CD4-positive, alpha-beta T cell (primary cell): Measurements from ENCODE around the gene FAM222A. TPM values are rescaled to one million over a fixed set of nuclear protein-coding genes. Genes with fewer than 3 reads are reported as not detected.

Experiments
- ATAC-seq: fragments of 200-7000 bp; cut with Tn5 transposase; one replicate; pipeline ENCODE4 v1.10.0; 2022; ENCODE audit warnings: mild to moderate bottlenecking; ENCODE audit not compliant: poor library complexity
- CTCF ChIA-PET: fragments of 350-600 bp; sonication (Branson Sonifier 250); formaldehyde crosslinking; loops from one replicate; lab custom pipeline; 2021; ENCODE audit warnings: antibody characterized with exemption, inconsistent platforms; lab: Charles Lee
- POLR2A ChIA-PET: fragments of 350-600 bp; sonication (Branson Sonifier 250); formaldehyde crosslinking; loops from one replicate; lab custom pipeline; 2021; ENCODE audit warnings: antibody characterized with exemption, inconsistent platforms; lab: Charles Lee
- DNase-seq, 14 experiments: peaks; one replicate each; pipeline ENCODE4 v3.0.0-alpha.2; 2013 to 2020; ENCODE audit warnings: mixed read lengths in 2 of 14
- H3K27ac ChIP-seq, 2 donors: one replicate each; pipeline versions ENCODE4 v1.5.1 to v1.7.0; 2013; ENCODE audit warnings: low read length in 2 of 2, low read depth in 1 of 2, mild to moderate bottlenecking in 1 of 2
- H3K27me3 ChIP-seq, 2 experiments: 1 replicate in 1 of 2; 2 replicates in 1 of 2; pipeline versions ENCODE4 v1.6.1 to v1.7.0; 2013; ENCODE audit warnings: low read length in 2 of 2, control low read depth in 1 of 2, mild to moderate bottlenecking in 1 of 2, moderate library complexity in 1 of 2; ENCODE audit not compliant: insufficient read depth in 2 of 2, control insufficient read depth in 1 of 2
- H3K36me3 ChIP-seq: one replicate; pipeline ENCODE4 v1.6.1; 2013; ENCODE audit warnings: low read length, control low read depth; ENCODE audit not compliant: insufficient read depth
- H3K4me1 ChIP-seq: one replicate; pipeline ENCODE4 v1.6.1; 2013; ENCODE audit warnings: low read length, control low read depth; ENCODE audit not compliant: insufficient read depth
- H3K4me3 ChIP-seq: one replicate; pipeline ENCODE4 v1.5.1; 2013; ENCODE audit warnings: mild to moderate bottlenecking, low read length, moderate library complexity
- H3K9me3 ChIP-seq, 2 experiments: 1 replicate in 1 of 2; 2 replicates in 1 of 2; pipeline versions ENCODE4 v1.6.1 to v1.7.0; 2013; ENCODE audit warnings: low read length in 2 of 2, mild to moderate bottlenecking in 2 of 2, control low read depth in 1 of 2, moderate library complexity in 1 of 2; ENCODE audit not compliant: control insufficient read depth in 1 of 2, insufficient read depth in 1 of 2
- H3K27ac Mint-ChIP-seq: one replicate; pipeline ENCODE4 v1.8.0; 2020; ENCODE audit warnings: mixed read lengths
- H3K27me3 Mint-ChIP-seq: one replicate; pipeline ENCODE4 v1.8.0; 2021; ENCODE audit warnings: mixed read lengths
- H3K36me3 Mint-ChIP-seq: one replicate; pipeline ENCODE4 v1.8.0; 2021; ENCODE audit warnings: low read depth, mixed read lengths
- H3K4me1 Mint-ChIP-seq: one replicate; pipeline ENCODE4 v1.8.0; 2021; ENCODE audit warnings: low read depth, mixed read lengths
- H3K4me3 Mint-ChIP-seq: one replicate; pipeline ENCODE4 v1.8.0; 2020; ENCODE audit warnings: mild to moderate bottlenecking, mixed read lengths
- H3K9me3 Mint-ChIP-seq: one replicate; pipeline ENCODE4 v1.8.0; 2020; ENCODE audit warnings: mixed read lengths
- intact Hi-C, 2 experiments: fragments of 100-400 bp; cut with DNase I in 1 of 2; cut with micrococcal nuclease in 1 of 2; formaldehyde crosslinking; loops; one replicate each; pipeline versions ENCODE4 v1.15.1 to v1.9.0; 2023 to 2025; cut with DNase I, micrococcal nuclease
- total RNA-seq, 174 experiments: library from RNA in 2 of 174; stranded (reverse) in 2 of 174; gene quantifications; one replicate each; pipeline ENCODE4 v1.2.3 and lab custom pipeline; 2021 to 2026
- TF ChIP-seq, protein P1 (sequence below): fragments of 200-600 bp; IDR thresholded peaks from one replicate; pipeline ENCODE4 v1.8.0; 2022; ENCODE audit warnings: antibody characterized with exemption, mild to moderate bottlenecking

FAM222A gene
- total RNA-seq, 2 experiments from 2014 or later, result 1.1 to 1.7 TPM

GRCh38 chr12:109811624-109811995 lies 98.0 kb downstream of the FAM222A start:
- no peak overlapping the region for H3K27ac ChIP-seq
- H3K36me3 ChIP-seq, result no peaks in the 10 kb centered on the region
- H3K9me3 Mint-ChIP-seq, result no peaks in the 10 kb centered on the region
- POLR2A ChIA-PET, result no interaction called here
- H3K27me3 ChIP-seq, result peaks cover 0 to 4% of the 10 kb centered on the region in 2 experiments
- intact Hi-C loops, result no loop called here
- H3K4me1 ChIP-seq, result no peaks in the 10 kb centered on the region
- H3K4me3 ChIP-seq, result no peak overlapping the region
- ATAC-seq (no peak), DNase-seq (no peak)
- H3K27me3 Mint-ChIP-seq, result no peaks in the 10 kb centered on the region
- CTCF ChIA-PET, result no interaction called here
- TF ChIP-seq, protein P1, sequence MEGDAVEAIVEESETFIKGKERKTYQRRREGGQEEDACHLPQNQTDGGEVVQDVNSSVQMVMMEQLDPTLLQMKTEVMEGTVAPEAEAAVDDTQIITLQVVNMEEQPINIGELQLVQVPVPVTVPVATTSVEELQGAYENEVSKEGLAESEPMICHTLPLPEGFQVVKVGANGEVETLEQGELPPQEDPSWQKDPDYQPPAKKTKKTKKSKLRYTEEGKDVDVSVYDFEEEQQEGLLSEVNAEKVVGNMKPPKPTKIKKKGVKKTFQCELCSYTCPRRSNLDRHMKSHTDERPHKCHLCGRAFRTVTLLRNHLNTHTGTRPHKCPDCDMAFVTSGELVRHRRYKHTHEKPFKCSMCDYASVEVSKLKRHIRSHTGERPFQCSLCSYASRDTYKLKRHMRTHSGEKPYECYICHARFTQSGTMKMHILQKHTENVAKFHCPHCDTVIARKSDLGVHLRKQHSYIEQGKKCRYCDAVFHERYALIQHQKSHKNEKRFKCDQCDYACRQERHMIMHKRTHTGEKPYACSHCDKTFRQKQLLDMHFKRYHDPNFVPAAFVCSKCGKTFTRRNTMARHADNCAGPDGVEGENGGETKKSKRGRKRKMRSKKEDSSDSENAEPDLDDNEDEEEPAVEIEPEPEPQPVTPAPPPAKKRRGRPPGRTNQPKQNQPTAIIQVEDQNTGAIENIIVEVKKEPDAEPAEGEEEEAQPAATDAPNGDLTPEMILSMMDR, result no peak
- no peak overlapping the region for H3K27ac Mint-ChIP-seq
- no peaks in the 10 kb centered on the region for H3K36me3 Mint-ChIP-seq
- no peaks in the 10 kb centered on the region for H3K9me3 ChIP-seq
- H3K4me3 Mint-ChIP-seq, result no peak overlapping the region
- H3K4me1 Mint-ChIP-seq, result no peaks in the 10 kb centered on the region

GRCh38 chr12:109813810-109814416 lies 100.3 kb downstream of the FAM222A start:
- TF ChIP-seq, protein P1, result no peak
- Mint-ChIP-seq H3K9me3 (no peaks in the 10 kb centered on the region), H3K27me3 (no peaks in the 10 kb centered on the region), H3K36me3 (no peaks in the 10 kb centered on the region), H3K27ac (no peak overlapping the region), H3K4me1 (no peaks in the 10 kb centered on the region), H3K4me3 (no peak overlapping the region)
- no peak for DNase-seq
- H3K27ac ChIP-seq, result no peak overlapping the region
- ATAC-seq, result no peak
- CTCF ChIA-PET, result no interaction called here
- peaks cover 0 to 4% of the 10 kb centered on the region in 2 experiments for H3K27me3 ChIP-seq
- no peaks in the 10 kb centered on the region for H3K36me3 ChIP-seq
- intact Hi-C loops, result loop anchor here in 1 of 2 experiments (2.0 kb wide), 1 partner anchor 23 kb away; no protein-coding TSS in a partner anchor
- no peaks in the 10 kb centered on the region for H3K9me3 ChIP-seq
- H3K4me3 ChIP-seq, result no peak overlapping the region
- POLR2A ChIA-PET, result no interaction called here
- no peaks in the 10 kb centered on the region for H3K4me1 ChIP-seq

DNA sequence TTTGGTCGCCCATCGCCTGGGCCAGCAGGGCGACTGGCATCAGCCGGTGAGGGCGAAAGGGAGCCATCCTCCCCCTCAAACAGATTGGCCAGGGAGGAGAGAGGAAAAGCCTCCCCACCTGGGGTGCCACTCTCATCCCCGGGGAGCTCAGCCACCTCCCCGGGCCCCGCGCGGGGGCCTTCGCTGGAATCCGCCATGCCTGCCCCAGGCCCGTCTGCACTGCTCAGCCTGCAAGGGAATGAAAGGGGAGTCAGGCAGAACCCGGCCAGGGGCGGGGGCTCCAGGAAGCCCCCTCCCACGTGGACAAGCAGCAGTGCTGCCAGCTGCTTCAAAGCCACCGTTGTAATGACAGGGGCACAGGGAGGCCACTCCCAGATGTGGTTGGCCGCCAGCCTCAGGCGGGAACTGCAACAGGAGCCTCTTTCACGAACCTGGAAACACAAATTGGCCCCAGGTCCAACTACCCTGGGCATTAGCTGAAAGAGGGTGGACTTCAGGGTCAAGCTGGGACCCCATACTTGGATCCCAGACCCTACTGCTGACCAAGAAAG lies 101.0 kb downstream of the FAM222A start:
- no peak overlapping the region for H3K27ac Mint-ChIP-seq
- H3K4me1 ChIP-seq, result no peaks in the 10 kb centered on the region
- H3K9me3 Mint-ChIP-seq, result no peaks in the 10 kb centered on the region
- H3K27me3 Mint-ChIP-seq, result no peaks in the 10 kb centered on the region
- no peaks in the 10 kb centered on the region for H3K36me3 ChIP-seq
- H3K36me3 Mint-ChIP-seq, result no peaks in the 10 kb centered on the region
- H3K27ac ChIP-seq, result no peak overlapping the region
- no peak overlapping the region for H3K4me3 Mint-ChIP-seq
- H3K4me1 Mint-ChIP-seq, result no peaks in the 10 kb centered on the region
- TF ChIP-seq, protein P1, result no peak
- CTCF ChIA-PET, result no interaction called here
- intact Hi-C loops, result loop anchor here in 1 of 2 experiments (2.0 kb wide), 1 partner anchor 24 kb away; no protein-coding TSS in a partner anchor
- DNase-seq (no peak), ATAC-seq (no peak)
- no peak overlapping the region for H3K4me3 ChIP-seq
- no peaks in the 10 kb centered on the region for H3K9me3 ChIP-seq
- peaks cover 0 to 4% of the 10 kb centered on the region in 2 experiments for H3K27me3 ChIP-seq
- POLR2A ChIA-PET, result no interaction called here
